GM21717 (cell line): ENCODE data around the gene GTF2H2C.
"Not testable (repeated sequence)": the region's sequence is repeated elsewhere in the genome, so short reads cannot be mapped to it uniquely, and the experiment has no call there.

Experiments
- ATAC-seq: cut with Tn5 transposase; IDR thresholded peaks from one replicate; pipeline ENCODE4 v1.9.1; 2021; ENCODE audit warnings: mild to moderate bottlenecking, moderate library complexity; ENCODE audit not compliant: unreplicated experiment

GTF2H2C gene

DNA sequence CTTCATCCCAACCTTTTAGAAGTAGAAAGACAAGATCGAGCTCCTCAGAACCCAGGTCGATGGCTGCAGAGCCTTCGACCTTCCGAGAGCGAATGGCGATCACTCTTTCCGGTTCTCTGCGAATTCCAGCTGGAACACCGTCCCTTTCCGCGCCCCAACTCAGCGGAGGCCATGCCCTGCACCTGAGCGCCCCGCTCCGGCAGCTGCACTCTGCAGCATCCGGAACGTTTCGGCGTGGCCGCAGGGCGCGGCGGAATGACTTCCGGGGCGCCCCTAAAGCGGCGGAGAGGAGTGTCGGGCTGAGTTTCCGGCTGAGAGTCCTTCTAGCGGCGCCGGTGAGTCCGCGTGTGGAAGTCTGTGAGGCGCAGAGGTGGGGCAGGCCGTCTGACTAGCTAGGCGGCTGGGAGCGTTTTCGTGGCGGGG is at the start of gene GTF2H2C:
Gene GTF2H2C (plus strand): TSS at position 284 of the 423 bp plus-strand sequence. CDS start 4,942 bp downstream, outside the sequence.
- peak; percentile 96 for ATAC-seq

DNA sequence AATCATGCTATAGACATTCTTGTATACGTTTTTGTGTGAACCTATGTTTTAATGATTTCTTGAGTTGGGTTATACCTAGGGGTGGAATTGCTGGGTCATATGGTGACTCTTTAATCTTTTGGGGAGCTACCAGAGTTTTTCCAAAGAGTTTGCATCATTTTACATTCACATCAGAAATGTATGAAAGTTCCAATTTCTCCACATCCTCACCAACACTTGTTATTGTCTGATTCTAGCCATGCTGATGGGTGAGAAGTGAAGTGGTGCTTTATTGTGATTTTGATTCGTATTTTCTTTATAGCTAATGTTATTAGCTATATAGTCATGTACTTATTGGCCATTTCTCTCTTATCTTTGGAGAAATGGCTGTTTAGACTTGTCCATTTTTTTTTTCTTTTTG is 49.3 kb upstream of the GTF2H2C start:
- ATAC-seq: no peak

DNA sequence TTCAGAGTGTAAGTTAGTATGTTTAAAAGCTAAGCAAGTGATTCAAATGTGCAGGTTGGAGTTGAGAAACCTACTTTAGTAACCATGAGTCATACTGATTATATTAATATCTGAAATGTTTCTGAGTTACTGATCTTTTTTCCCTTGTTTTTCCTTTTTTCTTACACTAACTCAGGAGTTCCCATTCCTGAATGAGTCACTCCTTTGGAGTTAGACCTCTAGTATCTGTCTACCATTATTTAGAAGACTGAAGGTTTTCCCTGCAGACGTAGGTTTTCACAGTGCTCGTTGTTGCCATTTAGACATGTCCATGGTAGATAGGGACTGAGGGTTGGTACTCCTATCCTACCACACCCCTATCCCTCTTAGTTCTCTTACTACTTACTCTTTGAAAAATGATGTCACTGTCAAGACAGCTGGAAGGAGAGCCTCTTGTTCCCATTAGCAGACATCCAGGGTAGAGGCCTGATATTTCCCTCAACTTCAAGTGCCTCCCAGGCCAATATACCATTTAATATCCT is 47.2 kb upstream of the GTF2H2C start:
- no peak for ATAC-seq

DNA sequence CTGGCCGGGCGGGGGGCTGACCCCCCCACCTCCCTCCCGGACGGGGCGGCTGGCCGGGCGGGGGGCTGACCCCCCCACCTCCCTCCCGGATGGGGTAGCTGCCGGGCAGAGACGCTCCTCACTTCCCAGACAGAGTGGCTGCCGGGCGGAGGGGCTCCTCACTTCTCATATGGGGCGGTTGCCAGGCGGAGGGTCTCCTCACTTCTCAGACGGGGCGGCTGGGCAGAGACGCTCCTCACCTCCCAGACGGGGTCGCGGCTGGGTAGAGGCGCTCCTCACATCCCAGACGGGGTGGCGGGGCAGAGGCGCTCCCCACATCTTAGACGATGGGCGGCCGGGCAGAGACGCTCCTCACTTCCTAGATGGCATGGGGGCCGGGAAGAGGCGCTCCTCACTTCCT is 44.4 kb upstream of the GTF2H2C start:
- ATAC-seq: not testable (repeated sequence)

DNA sequence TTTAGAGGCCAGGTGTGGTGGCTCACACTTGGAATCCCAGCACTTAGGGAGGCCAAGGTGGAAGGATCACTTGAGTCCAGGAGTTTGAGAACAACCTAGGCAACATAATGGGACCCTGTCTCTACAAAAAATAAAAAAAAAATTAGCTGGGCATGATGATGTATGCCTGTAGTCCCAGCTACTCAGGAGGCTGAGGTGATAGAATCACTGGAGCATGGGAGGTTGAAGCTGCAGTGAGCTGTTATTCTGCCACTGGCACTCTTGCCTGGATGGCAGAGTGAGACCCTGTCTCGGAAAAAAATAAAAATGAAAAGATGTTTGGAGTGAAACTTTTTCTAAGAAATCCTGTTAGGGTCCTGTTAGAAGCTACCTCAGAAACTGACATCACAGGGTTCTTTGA is 43.2 kb upstream of the GTF2H2C start:
- no peak for ATAC-seq

DNA sequence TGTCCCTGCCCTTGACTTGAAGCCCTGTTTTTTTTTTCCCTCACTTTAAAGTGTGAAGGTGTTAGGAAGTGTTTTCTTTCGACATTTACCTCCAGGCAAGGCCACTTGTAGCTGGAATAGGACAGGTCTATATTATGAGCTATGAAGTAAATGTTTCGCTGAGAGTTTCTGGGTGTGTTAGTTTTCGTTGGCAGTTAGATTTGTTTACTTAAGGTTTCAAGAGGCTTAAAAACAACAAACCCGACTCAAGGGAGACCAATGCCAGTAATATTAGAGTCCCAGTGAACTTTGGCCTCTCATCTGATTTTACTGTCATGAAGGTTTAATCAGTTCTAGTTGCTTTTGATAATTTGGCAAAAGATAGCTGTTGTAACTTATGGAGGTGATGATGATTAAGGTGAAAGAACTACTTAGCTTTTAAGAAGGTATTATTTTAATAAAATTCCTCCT is 42.2 kb upstream of the GTF2H2C start:
- no peak for ATAC-seq

DNA sequence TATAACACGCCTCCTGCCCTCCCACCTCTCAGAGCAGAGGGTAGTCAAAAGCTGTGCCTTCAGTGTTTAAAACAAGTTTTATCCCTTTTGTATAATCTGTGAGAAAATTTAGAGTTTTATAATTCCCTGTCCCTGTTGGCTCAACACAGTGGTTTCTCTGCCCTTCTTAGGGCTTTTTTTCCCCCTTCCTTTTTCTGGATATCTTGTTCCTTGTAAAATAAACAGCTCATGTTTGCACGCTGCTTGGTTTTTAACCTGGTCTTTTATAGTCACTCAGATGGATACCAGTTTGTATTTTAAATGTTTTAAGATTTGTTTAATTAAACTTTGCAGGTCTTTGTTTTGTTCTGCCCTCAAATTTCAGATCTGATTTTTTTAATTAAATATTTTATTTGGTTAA is 40.7 kb upstream of the GTF2H2C start:
- no peak for ATAC-seq

DNA sequence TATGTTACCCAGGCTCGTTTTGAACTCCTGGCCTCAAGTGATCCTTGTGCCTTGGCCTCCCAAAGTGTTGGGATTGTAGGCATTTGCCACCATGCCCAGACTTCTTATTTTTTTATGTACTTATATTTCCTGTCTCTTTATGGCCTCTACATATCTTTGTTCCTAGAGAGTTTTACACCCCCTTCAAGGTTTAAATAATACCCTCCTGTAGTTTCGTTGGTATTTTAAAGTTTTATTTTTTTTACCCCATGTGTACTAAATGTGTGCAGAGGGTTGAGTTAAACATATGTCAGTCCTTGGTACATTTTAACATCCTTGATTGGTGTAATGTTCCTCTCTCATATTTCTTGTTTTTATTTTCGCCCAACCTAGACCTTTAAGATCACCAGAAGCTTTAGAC is 38.0 kb upstream of the GTF2H2C start:
- ATAC-seq: no peak

DNA sequence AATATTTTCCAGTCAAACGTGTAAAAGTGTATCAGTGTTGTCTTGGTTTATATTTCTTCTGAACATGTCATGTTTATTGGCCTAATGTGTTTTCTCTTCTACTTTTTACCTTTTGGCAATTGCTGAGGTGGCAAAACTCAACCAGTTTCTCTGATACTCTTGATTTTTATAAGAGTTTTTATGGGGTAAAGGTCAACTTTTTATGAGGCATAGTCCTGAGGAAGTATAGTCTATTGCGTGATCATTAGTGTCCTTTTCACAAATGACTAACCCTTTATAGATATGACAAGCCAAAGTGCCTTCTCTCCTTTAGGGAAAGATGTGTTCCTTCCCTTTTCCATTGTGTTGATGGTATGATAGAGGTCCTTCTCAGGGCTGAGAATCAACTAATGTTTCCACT is 34.5 kb upstream of the GTF2H2C start:
- ATAC-seq: no peak

DNA sequence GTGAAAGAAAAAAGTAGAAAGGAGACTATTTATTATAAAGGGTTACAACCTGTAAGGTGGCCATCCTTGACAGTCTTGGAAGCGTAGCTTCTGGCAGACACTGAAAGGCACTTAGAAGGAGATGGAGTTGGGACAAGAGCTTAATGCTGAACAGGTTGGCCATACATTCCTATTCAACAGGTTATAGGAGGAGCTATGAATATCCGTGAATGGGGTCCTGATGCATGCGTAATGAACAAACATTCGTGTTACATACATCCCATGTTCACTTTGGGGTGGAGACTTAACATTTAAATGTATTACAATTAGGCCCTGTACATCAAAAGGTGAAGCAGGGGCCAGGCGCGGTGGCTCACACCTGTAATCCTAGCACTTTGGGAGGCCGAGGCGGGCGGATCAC is 33.3 kb upstream of the GTF2H2C start:
- no peak for ATAC-seq

DNA sequence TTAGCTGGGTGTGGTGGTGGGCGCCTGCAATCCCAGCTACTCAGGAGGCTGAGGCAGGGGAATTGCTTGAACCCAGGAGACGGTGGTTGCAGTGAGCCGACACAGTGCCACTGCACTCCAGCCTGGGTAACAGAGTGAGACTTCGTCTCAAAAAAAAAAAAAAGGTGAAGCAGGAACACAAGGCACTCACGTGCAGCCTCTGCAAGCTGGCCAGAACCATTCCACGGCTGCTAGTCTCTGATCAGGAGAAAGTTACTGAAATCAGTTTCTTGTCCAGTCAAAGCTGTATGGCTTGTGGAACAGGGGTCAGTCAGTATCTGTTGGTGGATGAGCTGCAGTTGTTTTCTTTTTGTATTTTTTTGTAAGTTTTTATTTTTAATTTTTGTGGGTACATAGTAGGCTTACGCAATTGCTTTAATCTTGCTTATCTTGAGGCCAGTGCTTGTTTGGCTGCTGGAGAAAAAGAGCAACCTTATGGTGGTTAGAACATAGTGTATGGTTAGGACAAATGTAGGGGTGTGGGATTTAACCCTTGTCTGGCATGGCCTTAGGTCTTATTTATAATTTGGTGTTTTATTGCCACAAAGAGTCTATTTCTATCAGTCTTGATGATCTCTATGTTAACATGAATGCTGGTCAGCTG is 32.7 kb upstream of the GTF2H2C start:
- no peak for ATAC-seq

DNA sequence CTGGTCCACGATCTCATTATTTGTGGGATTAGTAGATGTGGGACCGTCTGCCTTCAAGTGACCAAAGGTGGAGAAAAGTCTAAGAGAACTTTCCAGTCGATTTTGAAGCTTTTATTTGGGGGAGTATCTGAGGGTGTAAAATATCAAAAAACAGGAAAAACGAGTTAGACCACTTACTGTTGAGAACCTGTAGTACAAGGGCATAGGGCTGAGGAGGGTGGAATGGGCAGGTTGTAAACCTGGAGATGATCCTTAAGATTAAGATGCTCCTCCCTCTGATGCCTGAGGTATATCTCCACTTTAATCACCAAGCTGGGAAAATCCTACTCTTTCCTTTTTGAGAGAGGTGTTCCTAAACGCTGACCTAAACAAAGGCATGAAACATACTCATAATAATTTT is 32.0 kb upstream of the GTF2H2C start:
- ATAC-seq: no peak

DNA sequence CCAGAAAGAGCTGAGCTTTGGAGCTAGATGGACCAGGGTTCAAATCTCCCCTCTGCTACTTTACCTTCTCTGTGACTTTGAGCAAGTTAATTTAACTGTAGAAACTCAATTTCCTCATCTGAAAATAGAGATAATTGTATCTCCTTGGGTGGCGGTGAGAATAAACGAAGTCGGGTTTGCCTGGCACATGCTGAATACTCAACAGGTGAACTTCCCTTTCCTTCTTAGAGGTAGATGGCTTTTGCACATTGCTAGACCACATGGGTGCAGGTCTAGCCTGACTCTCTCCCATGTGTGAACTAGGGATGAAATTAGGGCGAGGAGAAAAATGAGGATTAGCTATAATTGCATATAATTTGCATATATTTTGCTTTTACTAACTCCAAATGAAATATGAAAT is 31.4 kb upstream of the GTF2H2C start:
- no peak for ATAC-seq

DNA sequence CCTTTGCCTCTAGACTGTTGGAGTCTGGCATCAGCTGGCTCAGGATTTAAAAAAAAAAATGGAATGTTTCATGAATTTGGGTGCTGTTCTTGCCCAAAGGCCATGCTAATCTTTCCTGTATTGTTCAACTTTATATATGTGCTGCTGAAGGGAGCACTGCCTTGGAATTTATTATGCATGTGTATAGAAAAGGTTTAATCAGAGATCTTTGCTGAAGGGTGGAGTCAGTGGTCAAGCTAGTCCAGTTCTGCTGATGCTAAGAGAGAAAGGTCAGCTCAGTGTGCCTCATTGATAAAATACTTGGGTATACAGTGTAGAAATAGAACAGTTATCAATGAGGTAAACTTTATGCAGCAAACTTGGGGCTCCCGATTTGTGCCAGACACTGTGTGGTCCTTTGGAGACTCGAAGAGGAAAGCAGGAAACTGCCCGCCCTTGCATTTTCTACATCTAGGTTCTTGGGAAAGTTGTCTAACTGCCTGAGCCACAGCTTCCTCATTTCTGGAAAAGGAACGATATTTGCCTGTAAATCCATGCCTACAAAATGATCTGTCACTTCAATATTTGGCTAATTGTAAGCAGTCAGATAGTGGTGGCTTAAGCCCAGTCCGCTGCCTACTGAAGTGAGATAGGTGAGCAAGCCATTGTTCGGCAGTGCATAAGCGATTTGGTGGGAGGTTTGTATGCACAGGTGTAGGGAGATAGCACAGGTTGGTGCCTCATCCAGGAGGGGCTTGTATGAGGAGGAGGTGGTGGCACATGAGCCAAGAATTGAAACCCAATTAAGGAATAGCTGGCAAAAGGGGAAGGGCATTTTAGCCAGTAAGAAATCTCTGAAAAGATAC is 29.2 kb upstream of the GTF2H2C start:
- no peak for ATAC-seq

DNA sequence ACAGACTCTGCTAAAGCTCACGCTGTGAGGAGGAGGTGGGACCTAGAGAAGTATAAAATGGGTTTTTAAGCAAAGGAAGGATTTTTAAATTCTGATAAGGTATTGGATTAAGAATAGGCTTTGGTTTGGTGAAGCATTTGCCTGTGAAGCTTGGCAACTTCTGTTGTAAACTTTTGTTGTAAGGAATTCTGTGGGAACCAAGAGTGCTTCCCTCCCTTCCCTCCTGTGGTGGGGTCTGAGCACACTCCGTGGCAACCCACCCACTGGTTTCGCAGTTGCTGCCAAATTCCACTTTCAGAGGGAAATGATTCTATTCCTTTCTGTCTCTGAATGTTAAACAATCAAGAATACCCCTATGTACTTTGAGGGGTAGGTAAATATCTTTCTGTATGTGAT is 28.6 kb upstream of the GTF2H2C start:
- ATAC-seq: no peak

DNA sequence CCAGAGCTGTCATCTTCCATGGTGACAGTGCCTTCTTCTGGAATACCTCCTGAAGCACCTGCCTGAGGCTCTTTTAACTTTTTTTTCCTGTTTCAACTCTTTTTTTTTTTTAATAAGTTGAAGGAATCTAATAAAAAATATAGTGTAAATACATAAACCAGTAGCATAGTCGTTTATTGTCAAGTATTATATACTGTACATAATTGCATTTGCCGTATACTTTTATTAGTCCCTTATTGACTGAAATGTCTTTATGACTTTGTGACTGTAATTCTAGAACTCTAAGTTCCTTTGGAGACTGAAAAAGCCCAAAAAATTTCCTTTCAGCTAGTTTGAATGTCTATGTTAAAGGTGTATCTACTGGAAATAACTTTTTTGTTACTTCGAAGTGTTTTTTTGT is 22.1 kb upstream of the GTF2H2C start:
- not testable (repeated sequence) for ATAC-seq

DNA sequence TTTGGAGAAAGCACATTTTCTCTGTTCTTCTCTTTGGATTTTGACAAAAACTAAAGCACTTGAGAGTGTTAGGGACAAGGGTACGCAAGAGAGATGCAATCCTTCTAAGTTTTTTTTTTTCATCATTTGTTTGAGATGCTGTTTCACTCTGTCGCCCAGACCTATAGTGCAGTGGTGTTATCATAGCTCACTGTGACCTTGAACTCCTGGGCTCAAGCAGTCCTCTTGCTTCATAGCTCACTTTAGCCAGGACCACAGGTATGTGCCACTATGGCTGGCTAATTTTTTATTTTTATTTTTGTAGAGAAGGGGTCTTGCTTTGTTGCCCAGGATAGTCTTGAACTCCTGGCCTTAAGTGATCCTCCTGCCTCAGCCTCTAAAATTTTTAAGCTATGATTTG is 21.3 kb upstream of the GTF2H2C start:
- ATAC-seq: not testable (repeated sequence)

DNA sequence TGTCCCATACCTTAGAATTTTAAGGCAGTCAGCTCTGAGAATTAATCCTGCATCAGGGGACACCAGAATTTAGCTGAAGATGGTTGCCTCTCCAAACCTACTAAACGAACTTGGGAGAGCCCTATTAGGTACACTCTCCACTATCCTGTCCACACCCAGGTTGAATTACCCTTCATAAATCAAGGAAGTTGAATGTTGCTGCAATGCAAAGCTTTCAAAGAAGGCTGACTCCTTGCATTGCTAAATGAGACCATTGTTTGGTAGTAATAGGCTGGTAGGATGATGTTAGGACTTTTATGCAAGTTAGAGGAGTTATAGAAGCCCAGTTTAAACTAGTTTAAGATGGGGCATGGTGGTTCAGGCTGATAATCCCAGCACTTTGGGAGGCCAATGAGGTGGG is 18.6 kb upstream of the GTF2H2C start:
- not testable (repeated sequence) for ATAC-seq

DNA sequence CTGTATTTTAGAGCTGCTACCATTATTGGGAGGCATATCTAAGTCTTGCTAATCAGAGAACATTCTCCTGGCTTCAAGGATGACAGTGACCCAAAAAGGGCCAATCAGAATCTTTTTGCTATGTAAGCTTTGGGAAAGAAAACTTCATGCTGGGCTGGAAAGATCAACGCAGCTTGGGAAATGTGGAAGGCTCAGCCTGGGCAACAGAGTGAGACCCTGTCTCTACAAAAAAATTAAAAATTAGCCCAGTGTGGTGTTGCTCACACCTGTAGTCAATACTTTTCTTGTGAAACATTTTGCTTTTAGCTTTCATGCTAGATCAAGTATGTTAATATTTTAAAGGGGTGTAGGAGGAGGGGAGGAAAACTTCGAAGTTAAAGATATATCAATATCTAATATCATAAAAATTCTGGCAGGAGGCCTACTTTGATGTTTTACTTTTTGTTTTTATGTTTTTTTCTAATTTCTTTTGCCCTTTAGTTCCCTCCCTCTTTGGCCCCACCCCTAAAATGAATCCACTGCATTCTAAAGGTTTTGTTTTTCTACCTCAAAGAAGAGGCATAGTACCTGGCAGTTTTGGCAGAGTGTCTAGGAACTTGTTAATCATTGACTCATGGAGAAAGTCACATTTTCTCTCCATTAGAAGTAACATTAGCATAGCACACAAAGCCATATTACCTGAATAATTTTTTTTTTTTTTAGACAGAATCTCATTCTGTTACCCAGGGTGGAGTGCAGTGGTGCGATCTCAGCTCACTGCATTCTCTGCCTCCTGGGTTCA is 17.0 kb upstream of the GTF2H2C start:
- ATAC-seq: not testable (repeated sequence)

DNA sequence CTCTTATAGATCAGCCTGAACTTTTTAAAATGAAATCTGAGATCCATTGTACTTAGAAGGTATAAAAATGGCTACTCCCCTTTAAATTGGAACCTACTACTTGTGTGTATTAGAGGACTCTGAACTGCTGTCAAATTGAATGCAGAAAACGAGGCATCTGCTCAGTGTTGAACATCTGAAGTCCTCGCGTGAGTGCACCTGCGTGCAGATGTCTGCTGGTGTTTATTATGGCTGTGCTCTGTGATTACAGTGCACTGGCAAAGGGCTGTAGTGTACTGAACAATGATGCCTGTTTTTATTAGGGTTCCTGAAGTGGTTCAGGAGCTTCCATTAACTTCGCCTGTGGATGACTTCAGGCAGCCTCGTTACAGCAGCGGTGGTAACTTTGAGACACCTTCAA is 15.4 kb upstream of the GTF2H2C start:
- ATAC-seq: not testable (repeated sequence)
